ENCODE results near the gene N4BP2L2.

- TF ChIP-seq MAX (IDR thresholded peaks at IDR 0.05; ENCODE audit: insufficient read depth, insufficient read length) (no peak), CTCF (IDR thresholded peaks at IDR 0.05; ENCODE audit: extremely low read depth in 1 of 2, insufficient read depth in 1 of 2, low read depth in 1 of 2, low read length in 2 of 2) (no peak)
Measured at GRCh38 chr13:32577032-32577431, 38.4 kb upstream of the N4BP2L2 start.
